CD4-positive, alpha-beta T cell treated with Interleukin-15 for 4 hours (primary cell): ENCODE data around the gene CORO2B.
"Not testable (repeated sequence)": the region's sequence is repeated elsewhere in the genome, so short reads cannot be mapped to it uniquely, and the experiment has no call there.

ENCODE experiments used
- DNase-seq: peaks from one replicate; pipeline ENCODE4 v3.0.0-alpha.2; 2020; ENCODE audit warnings: low spot score

The CORO2B gene

DNA sequence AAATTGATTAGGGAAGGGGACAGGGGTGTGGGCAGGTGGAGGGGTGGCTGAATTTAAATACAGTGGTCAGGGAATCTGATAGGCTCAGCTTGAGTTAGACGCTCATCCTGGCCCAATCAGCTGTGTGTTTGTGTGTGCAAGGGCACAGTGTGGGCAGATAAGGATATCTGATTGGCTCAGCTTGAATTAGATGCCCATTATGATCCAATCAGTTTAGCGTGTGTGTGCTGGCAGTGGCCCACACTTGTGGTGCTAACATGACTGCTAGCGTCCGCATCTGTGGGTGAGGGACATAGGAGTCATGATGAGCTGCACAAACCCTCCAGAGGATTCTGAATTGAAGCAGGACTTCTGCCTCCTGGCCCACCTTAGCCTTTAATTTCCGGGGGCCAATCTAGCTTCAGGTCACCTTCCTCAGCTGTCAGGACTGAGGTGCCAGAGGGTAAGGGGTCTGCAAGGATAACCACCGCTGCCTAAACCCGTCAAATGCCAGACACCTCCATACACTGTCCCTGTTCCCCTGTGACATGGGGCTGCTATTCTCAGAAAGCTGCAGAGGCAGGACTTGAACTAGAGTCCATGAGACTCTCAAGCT lies 97.3 kb downstream of the CORO2B start:
- DNase-seq: no peak

DNA sequence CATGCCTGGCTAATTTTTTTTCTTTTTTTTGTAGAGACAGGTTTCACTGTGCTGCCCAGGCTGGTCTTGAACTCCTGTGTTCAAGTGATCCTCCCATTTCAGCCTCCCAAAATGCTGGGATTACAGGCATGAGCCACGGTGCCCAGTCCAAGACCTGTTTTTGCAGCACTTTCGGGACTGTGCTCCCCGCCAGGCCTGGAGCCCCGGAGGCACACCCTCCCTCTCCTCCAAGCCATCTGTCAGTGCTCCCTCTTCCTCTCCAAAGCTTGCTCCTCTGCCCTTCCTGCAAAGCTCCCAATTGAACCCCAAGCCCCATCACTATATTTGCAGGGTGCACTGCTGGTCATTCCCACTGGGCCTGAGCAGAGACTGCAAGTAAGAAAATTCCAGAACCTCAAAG lies 98.1 kb downstream of the CORO2B start:
- no peak for DNase-seq

DNA sequence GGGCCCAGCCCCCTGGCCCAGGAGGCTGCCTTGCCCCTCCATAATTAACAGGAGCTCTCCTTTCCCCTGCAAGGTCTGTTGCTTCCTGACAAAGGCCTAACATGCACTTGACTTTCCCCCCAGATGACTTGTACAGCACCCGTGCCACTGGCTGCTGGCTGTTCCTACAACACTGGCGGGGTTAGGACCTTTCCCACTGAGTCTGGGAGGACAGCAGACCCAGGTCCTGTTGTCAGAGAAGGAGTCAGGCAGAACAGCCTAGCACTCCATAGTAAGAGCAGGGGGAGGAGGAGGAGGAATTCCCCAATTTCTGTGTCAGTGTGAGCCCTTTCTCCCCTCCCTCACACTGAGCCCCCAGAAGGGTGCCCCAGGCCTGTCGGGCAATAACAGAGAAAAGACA lies 99.2 kb downstream of the CORO2B start:
- DNase-seq: no peak

DNA sequence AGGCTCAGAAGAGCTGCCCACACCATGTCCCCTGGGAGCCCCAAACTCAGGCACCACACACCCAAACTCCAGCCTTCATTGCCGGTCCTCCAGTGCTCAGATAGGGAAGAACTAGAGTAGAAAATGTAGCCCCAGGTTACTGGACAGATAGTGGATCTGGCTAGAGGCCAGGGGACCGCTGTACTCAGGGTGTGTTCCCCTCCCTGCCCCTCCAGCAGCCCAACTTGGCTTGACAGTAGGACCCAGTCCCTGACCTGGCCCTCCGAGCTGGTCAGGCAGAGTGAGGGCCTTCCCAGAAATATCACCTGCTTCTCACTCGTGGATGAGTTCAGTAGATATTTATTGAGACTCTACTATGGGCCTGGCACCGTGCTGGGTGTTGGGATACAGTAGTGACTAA lies 100.0 kb downstream of the CORO2B start:
- DNase-seq: no peak

DNA sequence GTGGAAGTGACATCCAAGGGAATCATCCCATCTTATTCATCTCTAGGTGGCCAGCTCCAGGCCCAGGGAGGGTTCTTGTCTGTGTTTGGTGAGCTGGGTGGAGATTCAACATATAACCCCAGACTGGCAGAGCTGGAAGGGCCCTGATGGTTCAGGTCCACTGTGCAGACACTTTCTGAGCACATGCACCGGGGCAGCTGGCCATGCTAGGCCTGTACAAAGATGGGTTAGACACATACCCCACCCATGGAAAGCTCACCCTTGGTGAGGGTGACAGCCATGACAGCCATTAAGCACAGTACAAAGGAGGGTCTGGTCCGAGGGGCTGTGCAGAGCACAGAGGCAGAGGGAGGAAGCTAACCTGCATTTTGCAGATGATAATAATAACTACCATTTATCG lies 100.4 kb downstream of the CORO2B start:
- DNase-seq: no peak

GRCh38 chr15:68679961-68680371 lies 101.2 kb downstream of the CORO2B start:
- no peak for DNase-seq

GRCh38 chr15:68680756-68681155 lies 102.0 kb downstream of the CORO2B start:
- not testable (repeated sequence) for DNase-seq

GRCh38 chr15:68681836-68682235 lies 103.0 kb downstream of the CORO2B start:
- no peak for DNase-seq

DNA sequence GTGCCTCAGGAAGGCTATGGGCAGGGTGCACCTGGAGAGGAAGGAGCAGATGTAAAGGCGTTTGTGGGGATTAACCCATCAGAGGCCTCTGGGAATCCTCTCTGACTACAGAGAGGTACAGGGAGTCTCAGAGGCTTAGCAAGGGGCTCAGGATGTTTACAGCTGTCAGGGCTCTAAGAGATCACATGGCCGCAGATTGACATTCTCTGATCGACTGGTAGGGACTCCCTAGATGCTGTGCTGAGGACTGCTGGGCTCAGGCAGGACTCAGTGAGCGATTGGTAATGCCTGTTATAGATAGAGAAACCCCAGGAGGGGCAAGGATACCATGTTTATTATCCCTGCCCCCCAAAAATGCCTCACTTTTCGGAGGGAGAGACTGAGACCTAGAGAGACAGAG lies 103.5 kb downstream of the CORO2B start:
- no peak for DNase-seq

DNA sequence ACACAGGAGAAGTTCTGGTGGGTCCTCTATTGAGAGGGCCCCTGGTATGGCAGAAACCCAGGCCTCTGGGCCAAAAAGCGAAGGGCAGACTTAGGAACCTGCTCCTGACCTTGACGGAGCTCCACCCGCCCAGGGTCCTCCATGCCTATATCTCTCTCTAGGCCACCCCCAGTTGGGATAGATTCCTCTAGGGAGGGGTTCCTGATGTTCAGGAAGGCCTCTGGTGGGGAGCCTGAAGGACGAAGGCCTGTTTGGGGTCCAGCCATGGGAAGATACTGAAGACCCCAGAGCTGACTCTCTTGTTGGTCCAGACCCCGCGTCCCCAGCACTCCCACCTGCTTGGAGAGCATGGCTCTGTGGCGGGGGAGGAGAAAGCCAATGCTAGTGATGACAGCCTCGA lies 104.2 kb downstream of the CORO2B start:
- DNase-seq: no peak

DNA sequence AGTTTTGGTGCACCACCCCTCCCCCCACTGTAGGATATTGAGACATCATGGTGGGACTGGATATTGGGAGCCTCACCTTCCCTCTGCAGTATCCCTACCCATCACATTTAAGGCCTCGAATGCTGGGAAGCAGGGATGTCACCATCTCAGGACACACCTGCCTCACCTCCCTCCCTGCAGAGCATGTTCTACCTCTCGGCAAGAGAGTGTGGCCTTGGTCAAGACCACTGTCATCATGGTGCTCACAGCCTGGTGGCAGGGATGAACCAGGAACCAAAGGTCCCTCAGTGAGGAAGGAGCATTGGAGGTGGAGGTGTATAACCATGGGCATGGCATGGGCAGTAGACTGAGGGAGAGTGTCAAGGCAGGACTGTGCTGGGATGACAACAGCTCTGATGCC lies 104.8 kb downstream of the CORO2B start:
- no peak for DNase-seq

GRCh38 chr15:68684476-68684875 lies 105.7 kb downstream of the CORO2B start:
- no peak for DNase-seq

GRCh38 chr15:68687136-68687735 lies 108.4 kb downstream of the CORO2B start:
- no peak for DNase-seq

DNA sequence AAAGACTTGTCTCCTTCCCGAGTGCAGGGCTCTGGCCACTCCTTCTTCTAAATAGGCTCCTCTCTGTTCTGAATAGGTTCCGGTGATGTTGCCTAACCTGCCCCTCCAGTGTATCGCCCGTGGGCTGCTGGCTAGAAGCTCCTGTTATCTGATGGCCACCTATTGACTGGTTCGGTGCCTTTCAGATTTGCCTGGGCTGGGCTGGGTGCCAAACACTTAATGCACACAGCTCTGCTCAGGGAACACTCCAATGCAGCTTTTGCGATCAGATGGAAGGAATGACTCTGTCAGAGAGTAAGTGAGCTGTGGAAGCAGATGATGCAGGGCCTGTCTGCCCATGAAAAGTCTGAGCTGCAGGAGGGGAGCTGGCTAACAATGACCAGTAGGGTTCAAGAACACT lies 112.9 kb downstream of the CORO2B start:
- no peak for DNase-seq

GRCh38 chr15:68693071-68693470 lies 114.3 kb downstream of the CORO2B start:
- no peak for DNase-seq

DNA sequence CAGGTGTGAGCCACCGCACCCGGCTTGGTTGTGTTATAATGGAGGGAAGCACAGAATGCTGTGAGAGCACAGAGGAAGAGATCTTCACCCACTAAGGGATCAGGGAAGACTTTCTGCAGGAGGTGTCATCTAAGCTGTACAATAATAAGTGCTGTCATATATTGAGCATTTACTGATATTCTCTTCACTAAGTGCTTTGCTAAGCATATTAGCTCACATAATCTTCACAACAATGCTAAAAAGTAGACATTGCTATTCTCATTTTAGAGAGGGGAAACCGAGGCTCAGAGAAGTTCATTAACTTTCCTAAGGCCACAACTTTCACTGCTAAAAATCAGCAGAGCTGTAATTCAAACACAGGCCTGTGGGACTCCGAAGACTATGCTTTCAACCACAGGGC lies 115.3 kb downstream of the CORO2B start:
- no peak for DNase-seq

GRCh38 chr15:68695061-68695595 lies 116.3 kb downstream of the CORO2B start:
- no peak for DNase-seq

GRCh38 chr15:68696414-68697363 lies 117.9 kb downstream of the CORO2B start:
- DNase-seq: no peak

GRCh38 chr15:68697711-68698690 lies 119.2 kb downstream of the CORO2B start:
- DNase-seq: no peak

- DNase-seq: no peak
Observed at GRCh38 chr15:68698708-68699107, 119.9 kb downstream of the CORO2B start.

DNA sequence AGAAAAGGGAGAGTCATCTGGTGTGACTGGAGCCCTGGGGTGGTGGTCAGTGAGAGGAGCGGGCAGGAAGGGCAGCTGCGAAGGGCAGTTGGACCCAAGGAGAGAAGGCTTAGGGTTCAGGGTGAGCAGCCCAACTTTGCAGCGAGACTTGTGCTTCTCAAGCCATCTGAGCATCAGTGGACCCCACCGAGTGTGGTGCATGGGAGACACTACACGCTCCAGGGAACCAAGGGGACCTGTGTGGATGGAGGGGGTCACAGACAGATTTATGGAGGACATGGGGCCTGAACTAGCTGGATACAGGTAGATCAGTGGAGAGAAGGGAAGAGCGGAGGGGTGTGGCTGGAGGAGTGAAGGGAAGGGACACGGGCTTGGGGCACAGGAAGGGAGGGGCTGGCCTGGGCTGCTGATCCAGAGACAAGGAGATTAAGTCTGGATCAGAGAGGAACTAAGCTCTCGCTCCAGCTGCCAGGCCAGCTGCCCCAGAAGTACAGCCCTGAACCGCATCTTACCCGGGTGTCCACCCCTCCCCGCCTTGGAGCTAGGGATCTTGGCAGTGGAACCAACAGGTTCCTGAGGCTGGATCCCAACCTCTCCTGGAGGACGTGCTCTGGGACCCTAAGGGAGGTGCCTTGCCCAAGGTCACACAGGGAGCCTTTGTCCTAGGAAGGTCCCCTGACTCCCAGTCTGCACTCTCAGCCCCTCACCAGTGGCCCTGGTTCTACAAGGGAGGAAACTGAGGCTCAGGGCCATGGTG lies 120.5 kb downstream of the CORO2B start:
- DNase-seq: no peak
